ENCODE data around the gene GSTA4. TPM values are rescaled to one million over a fixed set of nuclear protein-coding genes. Genes with fewer than 3 reads are reported as not detected.

Gene GSTA4
- total and polyA plus RNA-seq, 2 donors (not counting 1 experiment from before 2014, with no cell fraction given): 51.9 to 54.0 TPM

DNA sequence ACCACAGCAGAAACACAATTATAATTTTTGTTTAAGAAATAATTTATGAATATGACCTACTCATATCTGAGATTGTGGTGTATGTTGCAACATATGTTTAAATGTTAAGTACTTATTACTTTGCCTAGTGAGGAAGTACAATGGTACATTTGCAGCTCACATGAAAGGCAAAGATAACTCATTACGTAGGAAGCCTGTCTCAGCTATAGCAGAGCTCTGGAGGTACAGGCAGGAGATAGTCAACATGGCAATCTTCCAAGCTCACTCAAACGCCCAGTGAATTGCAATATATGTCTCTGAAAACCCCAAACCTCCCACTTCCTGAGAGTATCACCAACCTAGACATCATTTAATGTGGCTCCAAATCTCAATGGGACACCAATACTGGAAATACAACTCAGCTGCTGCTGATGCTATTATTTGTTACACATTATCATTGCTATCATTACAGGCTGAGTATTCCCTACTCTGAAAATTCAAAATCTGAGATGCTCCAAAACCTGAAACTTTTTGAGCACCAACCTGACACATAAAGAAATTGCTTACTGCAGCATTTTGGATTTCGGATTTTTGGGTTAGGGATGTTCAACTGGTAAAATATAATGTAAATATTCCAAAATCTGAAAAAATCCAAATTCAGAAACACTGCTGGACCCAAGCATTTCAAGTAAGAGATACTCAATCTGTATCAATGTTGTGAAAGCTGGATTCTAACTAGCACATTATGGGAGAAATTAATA is 25.1 kb upstream of the GSTA4 start:
- Histone ChIP-seq H3K79me2 (ENCODE audit: control insufficient read depth, insufficient read depth, low read length) (no peaks in the 10 kb centered on the region), H3K9ac (ENCODE audit: insufficient read depth, low read length) (no peak overlapping the region), H3K4me1 (ENCODE audit: control insufficient read depth, extremely low read depth, insufficient read depth, low read length) (no peaks in the 10 kb centered on the region), H2AFZ (ENCODE audit: low read length) (no peak overlapping the region), H3K9me3 (ENCODE audit: control insufficient read depth, insufficient read depth, low read depth, low read length) (no peaks in the 10 kb centered on the region), H3K27ac (ENCODE audit: insufficient read depth, low read length) (no peak overlapping the region), H3K4me2 (ENCODE audit: extremely low read depth, insufficient read depth, low read length) (no peak overlapping the region), H3K27me3 (ENCODE audit: control insufficient read depth, insufficient read depth, low read length) (no peaks in the 10 kb centered on the region), H3K36me3 (ENCODE audit: control insufficient read depth, insufficient read depth, low read length) (no peaks in the 10 kb centered on the region), H3K4me3 (replicated peaks in 1 of 4; ENCODE audit: control extremely low read depth in 1 of 4, insufficient read depth in 1 of 4, low read depth in 3 of 4, low read length in 4 of 4) (no peak overlapping the region), H4K20me1 (ENCODE audit: control insufficient read depth, extremely low read depth, insufficient read depth, low read length) (no peaks in the 10 kb centered on the region)
- TF ChIP-seq, protein P1, sequence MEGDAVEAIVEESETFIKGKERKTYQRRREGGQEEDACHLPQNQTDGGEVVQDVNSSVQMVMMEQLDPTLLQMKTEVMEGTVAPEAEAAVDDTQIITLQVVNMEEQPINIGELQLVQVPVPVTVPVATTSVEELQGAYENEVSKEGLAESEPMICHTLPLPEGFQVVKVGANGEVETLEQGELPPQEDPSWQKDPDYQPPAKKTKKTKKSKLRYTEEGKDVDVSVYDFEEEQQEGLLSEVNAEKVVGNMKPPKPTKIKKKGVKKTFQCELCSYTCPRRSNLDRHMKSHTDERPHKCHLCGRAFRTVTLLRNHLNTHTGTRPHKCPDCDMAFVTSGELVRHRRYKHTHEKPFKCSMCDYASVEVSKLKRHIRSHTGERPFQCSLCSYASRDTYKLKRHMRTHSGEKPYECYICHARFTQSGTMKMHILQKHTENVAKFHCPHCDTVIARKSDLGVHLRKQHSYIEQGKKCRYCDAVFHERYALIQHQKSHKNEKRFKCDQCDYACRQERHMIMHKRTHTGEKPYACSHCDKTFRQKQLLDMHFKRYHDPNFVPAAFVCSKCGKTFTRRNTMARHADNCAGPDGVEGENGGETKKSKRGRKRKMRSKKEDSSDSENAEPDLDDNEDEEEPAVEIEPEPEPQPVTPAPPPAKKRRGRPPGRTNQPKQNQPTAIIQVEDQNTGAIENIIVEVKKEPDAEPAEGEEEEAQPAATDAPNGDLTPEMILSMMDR (conservative IDR thresholded peaks at IDR 0.05 in 1 of 2, IDR thresholded peaks at IDR 0.05 in 1 of 2; ENCODE audit: low read depth in 1 of 2, low read length in 2 of 2): no peak
- no peak for TF ChIP-seq EZH2 (IDR thresholded peaks at IDR 0.05; ENCODE audit: low read length, missing control alignments)
- peak in 1 of 2 donors; percentile 84 for DNase-seq (ENCODE audit: low read depth in 2 of 2)

DNA sequence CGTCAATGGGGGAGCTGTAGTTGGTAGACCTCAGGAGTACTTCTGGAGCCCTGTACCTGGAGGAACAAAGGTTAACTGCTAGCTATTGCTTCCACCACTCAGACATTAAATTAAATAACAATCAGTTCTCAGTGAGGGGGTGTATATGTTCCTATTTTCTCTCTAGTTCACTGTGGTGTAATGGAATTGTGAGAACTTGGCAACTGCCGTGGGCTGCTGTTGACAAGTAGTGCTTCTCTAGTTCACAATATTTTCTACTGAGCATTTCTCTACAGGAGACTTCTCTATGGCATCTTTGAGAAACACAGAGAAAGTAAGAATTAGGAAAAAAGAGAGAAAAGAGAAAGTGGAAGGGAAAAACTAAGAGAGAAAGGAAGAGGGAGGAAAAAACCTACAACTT is 23.4 kb upstream of the GSTA4 start:
- Histone ChIP-seq H2AFZ (ENCODE audit: low read length) (no peak overlapping the region), H3K27me3 (ENCODE audit: control insufficient read depth, insufficient read depth, low read length) (no peaks in the 10 kb centered on the region), H3K9ac (ENCODE audit: insufficient read depth, low read length) (no peak overlapping the region), H3K4me1 (ENCODE audit: control insufficient read depth, extremely low read depth, insufficient read depth, low read length) (no peaks in the 10 kb centered on the region), H3K4me3 (replicated peaks in 1 of 4; ENCODE audit: control extremely low read depth in 1 of 4, insufficient read depth in 1 of 4, low read depth in 3 of 4, low read length in 4 of 4) (no peak overlapping the region), H3K4me2 (ENCODE audit: extremely low read depth, insufficient read depth, low read length) (no peak overlapping the region), H3K9me3 (ENCODE audit: control insufficient read depth, insufficient read depth, low read depth, low read length) (no peaks in the 10 kb centered on the region), H3K79me2 (ENCODE audit: control insufficient read depth, insufficient read depth, low read length) (no peaks in the 10 kb centered on the region), H4K20me1 (ENCODE audit: control insufficient read depth, extremely low read depth, insufficient read depth, low read length) (no peaks in the 10 kb centered on the region), H3K27ac (ENCODE audit: insufficient read depth, low read length) (no peak overlapping the region), H3K36me3 (ENCODE audit: control insufficient read depth, insufficient read depth, low read length) (peaks cover 2% of the 10 kb centered on the region)
- TF ChIP-seq EZH2 (IDR thresholded peaks at IDR 0.05; ENCODE audit: low read length, missing control alignments): no peak
- TF ChIP-seq, protein P1 (conservative IDR thresholded peaks at IDR 0.05 in 1 of 2, IDR thresholded peaks at IDR 0.05 in 1 of 2; ENCODE audit: low read depth in 1 of 2, low read length in 2 of 2): no peak
- DNase-seq (ENCODE audit: low read depth in 2 of 2): no peak

DNA sequence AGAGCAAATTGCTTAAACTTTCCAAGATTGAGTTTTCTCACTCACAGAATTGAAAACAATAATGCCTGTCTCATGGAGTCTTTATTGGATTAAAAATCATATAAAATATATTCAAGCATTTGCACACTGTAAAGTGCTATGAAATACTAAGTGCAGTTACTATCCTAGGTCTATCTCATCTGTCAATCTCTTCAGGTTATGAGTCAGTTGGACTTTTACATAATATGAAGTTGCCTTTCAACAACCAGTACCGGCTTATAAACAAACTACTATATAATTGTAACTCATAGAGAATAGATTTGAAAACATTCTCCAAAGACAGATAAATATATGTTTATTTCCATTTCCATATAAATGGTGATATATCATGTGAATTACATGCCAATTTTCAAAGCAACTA is 20.4 kb upstream of the GSTA4 start:
- H4K20me1 ChIP-seq (ENCODE audit: control insufficient read depth, extremely low read depth, insufficient read depth, low read length): no peaks in the 10 kb centered on the region
- H3K36me3 ChIP-seq (ENCODE audit: control insufficient read depth, insufficient read depth, low read length): peaks cover 9% of the 10 kb centered on the region
- DNase-seq (ENCODE audit: low read depth in 2 of 2): no peak
- H3K4me2 ChIP-seq (ENCODE audit: extremely low read depth, insufficient read depth, low read length): no peak overlapping the region
- no peak overlapping the region for H3K9ac ChIP-seq (ENCODE audit: insufficient read depth, low read length)
- H3K79me2 ChIP-seq (ENCODE audit: control insufficient read depth, insufficient read depth, low read length): no peaks in the 10 kb centered on the region
- no peaks in the 10 kb centered on the region for H3K9me3 ChIP-seq (ENCODE audit: control insufficient read depth, insufficient read depth, low read depth, low read length)
- H3K27ac ChIP-seq (ENCODE audit: insufficient read depth, low read length): no peak overlapping the region
- H2AFZ ChIP-seq (ENCODE audit: low read length): no peak overlapping the region
- no peaks in the 10 kb centered on the region for H3K27me3 ChIP-seq (ENCODE audit: control insufficient read depth, insufficient read depth, low read length)
- H3K4me3 ChIP-seq (replicated peaks in 1 of 4; ENCODE audit: control extremely low read depth in 1 of 4, insufficient read depth in 1 of 4, low read depth in 3 of 4, low read length in 4 of 4): no peak overlapping the region
- H3K4me1 ChIP-seq (ENCODE audit: control insufficient read depth, extremely low read depth, insufficient read depth, low read length): peaks cover 6% of the 10 kb centered on the region
- TF ChIP-seq, protein P1 (conservative IDR thresholded peaks at IDR 0.05 in 1 of 2, IDR thresholded peaks at IDR 0.05 in 1 of 2; ENCODE audit: low read depth in 1 of 2, low read length in 2 of 2): no peak
- no peak for TF ChIP-seq EZH2 (IDR thresholded peaks at IDR 0.05; ENCODE audit: low read length, missing control alignments)
